Measurements from ENCODE around the gene ZBTB38. TPM values are rescaled to one million over a fixed set of nuclear protein-coding genes. Genes with fewer than 3 reads are reported as not detected.

ZBTB38 gene
- total RNA-seq, 3 donors from 2014 or later, result 126 to 238 (median 138) TPM

GRCh38 chr3:141405025-141405424, 36.7 kb downstream of the ZBTB38 start:
- Histone ChIP-seq H3K27ac (peak overlapping the region; percentile 99), H3K36me3 (no peaks in the 10 kb centered on the region), H3K9me3 (no peaks in the 10 kb centered on the region), H3K27me3 (no peaks in the 10 kb centered on the region), H3K4me1 (peaks cover 3 to 17% of the 10 kb centered on the region in 2 donors), H3K4me3 (no peak overlapping the region)
- TF ChIP-seq CTCF (IDR thresholded peaks at IDR 0.05) (no peak), POLR2A (IDR thresholded peaks at IDR 0.05) (no peak), POLR2AphosphoS5 (IDR thresholded peaks at IDR 0.05) (no peak)
- intact Hi-C loops (cut with DNase I; ENCODE audit: low total_unique reads), result no loop called here
- no peak for DNase-seq (ENCODE audit: low spot score in 2 of 2)

GRCh38 chr3:141405591-141405990, 37.3 kb downstream of the ZBTB38 start:
- H3K27me3 ChIP-seq, result no peaks in the 10 kb centered on the region
- peaks cover 7 to 17% of the 10 kb centered on the region in 2 donors for H3K4me1 ChIP-seq
- DNase-seq (ENCODE audit: low spot score in 2 of 2), result no peak
- H3K9me3 ChIP-seq, result no peaks in the 10 kb centered on the region
- no peak overlapping the region for H3K4me3 ChIP-seq
- TF ChIP-seq CTCF (IDR thresholded peaks at IDR 0.05), result no peak
- no peak for TF ChIP-seq POLR2AphosphoS5 (IDR thresholded peaks at IDR 0.05)
- TF ChIP-seq POLR2A (IDR thresholded peaks at IDR 0.05), result no peak
- intact Hi-C loops (cut with DNase I; ENCODE audit: low total_unique reads), result no loop called here
- H3K36me3 ChIP-seq, result no peaks in the 10 kb centered on the region
- H3K27ac ChIP-seq, result peak overlapping the region; percentile 99

- H3K27ac ChIP-seq, result peak overlapping the region; percentile 99
- peaks cover 9 to 21% of the 10 kb centered on the region in 2 donors for H3K4me1 ChIP-seq
- H3K27me3 ChIP-seq, result no peaks in the 10 kb centered on the region
- no peak for DNase-seq (ENCODE audit: low spot score in 2 of 2)
- H3K9me3 ChIP-seq, result no peaks in the 10 kb centered on the region
- no peak for TF ChIP-seq CTCF (IDR thresholded peaks at IDR 0.05)
- TF ChIP-seq POLR2AphosphoS5 (IDR thresholded peaks at IDR 0.05), result no peak
- TF ChIP-seq POLR2A (IDR thresholded peaks at IDR 0.05), result no peak
- no peak overlapping the region for H3K4me3 ChIP-seq
- no peaks in the 10 kb centered on the region for H3K36me3 ChIP-seq
- intact Hi-C loops (cut with DNase I; ENCODE audit: low total_unique reads), result no loop called here
Measured at GRCh38 chr3:141406265-141406664, 38.0 kb downstream of the ZBTB38 start.

- Histone ChIP-seq H3K9me3 (no peaks in the 10 kb centered on the region), H3K4me1 (peaks cover 9 to 29% of the 10 kb centered on the region in 2 donors), H3K36me3 (no peaks in the 10 kb centered on the region), H3K27ac (peak overlapping the region; percentile 99), H3K27me3 (no peaks in the 10 kb centered on the region), H3K4me3 (no peak overlapping the region)
- peak in 1 of 2 donors; percentile 65 for DNase-seq (ENCODE audit: low spot score in 2 of 2)
- peak in 2 of 3 donors; percentile 20 to 73 for TF ChIP-seq POLR2AphosphoS5 (IDR thresholded peaks at IDR 0.05)
- TF ChIP-seq CTCF (IDR thresholded peaks at IDR 0.05), result no peak
- intact Hi-C loops (cut with DNase I; ENCODE audit: low total_unique reads), result no loop called here
Measured at GRCh38 chr3:141407047-141407446, 38.7 kb downstream of the ZBTB38 start.

GRCh38 chr3:141407825-141408224, 39.5 kb downstream of the ZBTB38 start:
- Histone ChIP-seq H3K36me3 (no peaks in the 10 kb centered on the region), H3K27me3 (no peaks in the 10 kb centered on the region), H3K9me3 (no peaks in the 10 kb centered on the region), H3K27ac (peak overlapping the region; percentile 99), H3K4me3 (no peak overlapping the region), H3K4me1 (peaks cover 9 to 31% of the 10 kb centered on the region in 2 donors)
- intact Hi-C loops (cut with DNase I; ENCODE audit: low total_unique reads), result no loop called here
- TF ChIP-seq POLR2A (IDR thresholded peaks at IDR 0.05), result no peak
- no peak for TF ChIP-seq CTCF (IDR thresholded peaks at IDR 0.05)
- TF ChIP-seq POLR2AphosphoS5 (IDR thresholded peaks at IDR 0.05), result no peak
- DNase-seq (ENCODE audit: low spot score in 2 of 2), result no peak

Measured in breast epithelium (tissue), 4 donors.